NCI-H2171 treated with DMSO at 0.1 percent for 48 hours (cell line): ENCODE data around the gene BORCS8.

Experiments
- DNase-seq: peaks from one replicate; lab custom pipeline; 2025; lab: John Stamatoyannopoulos, UW

BORCS8 gene

GRCh38 chr19:19213426-19214158, 21.6 kb upstream of the BORCS8 start:
- no peak for DNase-seq

GRCh38 chr19:19212916-19213315, 21.0 kb upstream of the BORCS8 start:
- DNase-seq, result no peak

GRCh38 chr19:19211499-19212420, 19.8 kb upstream of the BORCS8 start, which contains the start of gene NCAN:
Gene NCAN (plus strand): TSS chr19:19211958. CDS start chr19:19216954, 4,996 bp downstream.
- DNase-seq, result no peak

GRCh38 chr19:19209372-19209771, 17.4 kb upstream of the BORCS8 start:
- DNase-seq, result peak; percentile 82

GRCh38 chr19:19207637-19208572, 16.0 kb upstream of the BORCS8 start:
- no peak for DNase-seq

GRCh38 chr19:19206938-19207337, 15.0 kb upstream of the BORCS8 start:
- no peak for DNase-seq

DNA sequence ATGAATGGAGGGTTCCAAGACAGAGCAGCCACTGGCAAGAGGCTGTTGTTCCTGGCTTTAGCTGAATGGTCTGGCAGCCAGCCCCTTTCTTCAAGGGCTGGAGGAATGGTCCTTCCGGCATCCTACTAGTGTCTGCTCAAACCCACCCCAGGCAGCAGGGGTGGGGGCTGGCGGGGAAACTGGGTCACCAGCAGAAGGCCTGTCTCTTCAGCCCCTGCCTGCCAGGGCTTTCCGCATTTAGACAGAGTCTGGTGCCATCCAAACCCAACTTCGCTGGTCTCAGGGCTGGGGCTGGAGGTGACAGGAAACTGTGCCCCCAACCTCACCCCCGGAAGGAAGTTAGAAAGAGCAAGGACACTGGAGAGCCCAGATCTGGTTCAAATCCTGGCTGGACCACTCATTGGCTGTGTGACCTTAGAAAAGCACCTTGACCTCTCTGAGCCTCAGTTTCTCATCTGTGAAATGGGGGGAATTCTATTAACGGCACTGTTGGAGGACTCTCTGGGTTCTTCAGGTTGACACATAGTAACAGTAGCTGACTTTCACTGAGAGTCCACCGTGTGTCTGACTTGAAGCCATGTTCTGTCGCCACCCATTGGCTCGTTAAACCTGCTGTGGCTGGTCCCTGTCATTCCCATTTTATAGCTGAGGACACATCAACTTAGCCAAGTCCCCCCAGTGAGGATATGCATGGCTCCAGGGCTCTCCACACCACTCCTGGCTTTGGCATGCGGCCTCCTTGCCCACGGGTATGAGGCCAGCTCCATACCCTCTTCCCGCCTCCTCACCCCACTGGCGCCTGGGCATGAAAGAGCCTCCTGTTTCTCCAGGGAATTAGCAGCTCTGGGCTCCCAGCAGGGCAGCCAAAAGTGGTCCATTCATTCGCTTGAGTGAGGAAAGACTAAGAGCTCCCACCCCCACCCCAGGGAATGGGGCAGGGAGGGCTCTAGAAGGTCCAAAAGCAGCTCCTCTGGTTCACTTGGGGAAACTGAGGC, 13.8 kb upstream of the BORCS8 start:
- no peak for DNase-seq

- no peak for DNase-seq
Observed at GRCh38 chr19:19204181-19204580, 12.2 kb upstream of the BORCS8 start.

DNA sequence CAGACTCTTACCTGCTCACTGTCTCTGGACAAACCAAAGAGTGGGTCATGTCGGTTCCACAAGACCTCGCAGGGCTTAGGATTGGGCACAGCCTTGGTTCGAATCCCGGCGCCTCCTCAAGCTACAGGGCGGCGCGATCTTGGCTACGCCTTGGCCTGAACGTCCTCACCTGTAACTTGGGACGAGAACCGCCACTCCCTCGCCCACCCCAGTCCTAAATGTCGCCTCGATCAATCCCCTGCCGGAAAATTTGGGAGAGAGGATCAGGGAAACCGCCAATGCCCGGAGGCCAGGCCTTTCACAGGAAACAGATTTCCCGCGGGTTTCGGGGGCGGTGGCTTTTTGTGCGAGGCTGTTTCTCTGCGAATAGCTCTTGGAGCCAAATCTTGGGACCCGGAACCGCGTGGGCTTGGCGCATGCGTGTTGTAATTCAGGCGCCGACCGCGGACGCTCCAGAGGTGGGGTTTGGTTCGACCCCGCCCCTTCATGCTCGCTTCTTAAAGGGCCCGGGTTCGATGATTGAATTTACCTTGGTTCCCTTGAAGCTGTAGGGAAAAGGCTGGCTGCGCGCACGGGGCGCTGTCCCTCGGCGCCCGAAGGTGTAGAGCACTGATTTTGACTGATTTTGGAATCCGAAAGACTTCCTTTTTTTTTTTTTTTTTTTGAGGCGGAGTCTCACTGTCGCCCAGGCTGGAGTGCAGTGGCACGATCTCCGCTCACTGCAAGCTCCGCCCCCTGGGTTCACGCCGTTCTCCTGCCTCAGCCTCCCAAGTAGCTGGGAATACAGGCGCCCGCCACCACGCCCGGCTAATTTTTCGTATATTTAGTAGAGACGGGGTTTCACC, 11.3 kb upstream of the BORCS8 start, which contains the start of gene NR2C2AP:
TSS of gene NR2C2AP (minus strand) at position 403 of the 845 bp plus-strand sequence. CDS start at position 49, 354 bp downstream.
- DNase-seq, result peak; percentile 88

DNA sequence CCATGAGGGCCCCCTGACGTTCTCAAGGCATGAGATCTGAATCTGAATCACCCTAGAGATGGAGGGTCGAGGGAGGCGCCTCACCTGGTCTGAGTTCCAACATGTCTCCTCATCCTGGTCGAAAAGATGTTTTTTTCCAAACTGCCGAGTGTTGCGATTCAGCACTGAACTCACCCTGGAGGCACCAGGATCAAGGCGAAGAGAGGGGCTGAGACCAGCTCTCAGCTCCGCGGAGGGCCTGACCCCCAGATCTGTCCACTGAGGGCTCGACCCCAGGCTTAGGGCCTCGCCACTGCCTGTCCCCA, 10.7 kb upstream of the BORCS8 start:
- no peak for DNase-seq

DNA sequence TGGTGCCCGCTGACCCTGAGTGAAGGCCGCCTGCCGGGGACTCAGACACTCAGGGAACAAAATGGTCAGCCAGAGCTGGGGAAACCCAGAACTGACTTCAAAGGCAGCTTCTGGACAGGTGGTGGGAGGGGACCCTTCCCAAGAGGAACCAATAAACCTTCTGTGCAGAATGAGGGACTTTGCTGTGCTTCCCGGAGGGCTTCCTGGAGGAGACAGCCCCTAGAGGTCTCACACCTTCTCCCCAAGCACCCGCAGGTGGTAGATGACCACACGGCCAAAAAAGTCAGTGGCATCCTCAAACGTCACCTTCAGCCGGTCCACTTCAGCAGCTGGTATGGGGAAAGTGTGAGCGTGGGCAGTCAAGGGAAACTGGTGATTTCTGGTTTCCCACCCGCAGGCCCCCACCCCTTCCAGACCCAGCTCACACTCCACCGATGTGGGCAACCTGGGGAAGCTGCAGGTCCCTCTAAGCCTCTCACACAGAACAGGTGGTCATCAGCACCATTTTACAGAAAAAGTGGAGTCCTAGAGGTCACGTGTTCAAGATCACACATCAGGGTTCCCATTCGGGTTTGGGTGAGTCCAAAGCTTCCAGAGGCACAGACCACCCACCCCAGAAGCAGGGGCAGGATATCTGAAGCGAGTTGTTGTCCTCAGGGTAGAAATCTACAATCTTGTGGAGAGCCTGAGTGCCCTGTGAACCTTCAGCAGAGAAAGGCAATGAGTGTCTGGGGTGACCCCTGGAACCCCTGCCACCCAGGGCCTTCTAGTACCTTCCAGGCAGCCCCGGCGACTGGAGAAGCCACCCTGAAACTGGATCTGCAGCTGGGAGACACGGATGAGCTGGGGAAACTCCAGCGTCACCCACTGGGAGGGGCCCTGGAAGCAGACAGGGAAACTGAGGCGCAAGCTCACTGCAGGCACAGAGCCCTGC, 10.0 kb upstream of the BORCS8 start:
- no peak for DNase-seq

GRCh38 chr19:19193926-19194325, 2.0 kb upstream of the BORCS8 start:
- DNase-seq, result no peak

- no peak for DNase-seq
Observed at GRCh38 chr19:19192910-19193423, 1.0 kb upstream of the BORCS8 start.

- DNase-seq, result no peak
Observed at GRCh38 chr19:19191768-19192077, 229 bp downstream of the BORCS8 start.

DNA sequence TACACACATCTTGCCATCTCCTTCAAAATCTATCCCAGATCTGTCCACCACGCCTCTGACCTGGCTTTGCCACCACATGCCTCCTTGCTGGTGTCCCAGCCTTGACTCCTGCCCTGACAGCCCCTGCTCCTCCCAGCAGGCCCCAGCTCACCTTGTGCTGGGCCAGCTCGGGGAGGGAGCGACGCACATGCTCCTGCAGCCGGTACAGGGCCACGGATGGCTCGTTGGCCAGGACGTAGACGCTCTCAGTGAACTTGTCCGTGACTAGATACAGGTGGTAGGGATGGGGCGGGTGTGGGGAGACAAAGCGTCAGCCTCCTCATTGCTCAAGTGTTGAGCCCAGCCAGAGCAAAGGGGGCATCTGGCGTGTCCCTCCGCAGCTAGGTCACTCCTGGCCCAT, 5.2 kb downstream of the BORCS8 start:
- no peak for DNase-seq

GRCh38 chr19:19185853-19186740, 5.9 kb downstream of the BORCS8 start:
- DNase-seq, result no peak

DNA sequence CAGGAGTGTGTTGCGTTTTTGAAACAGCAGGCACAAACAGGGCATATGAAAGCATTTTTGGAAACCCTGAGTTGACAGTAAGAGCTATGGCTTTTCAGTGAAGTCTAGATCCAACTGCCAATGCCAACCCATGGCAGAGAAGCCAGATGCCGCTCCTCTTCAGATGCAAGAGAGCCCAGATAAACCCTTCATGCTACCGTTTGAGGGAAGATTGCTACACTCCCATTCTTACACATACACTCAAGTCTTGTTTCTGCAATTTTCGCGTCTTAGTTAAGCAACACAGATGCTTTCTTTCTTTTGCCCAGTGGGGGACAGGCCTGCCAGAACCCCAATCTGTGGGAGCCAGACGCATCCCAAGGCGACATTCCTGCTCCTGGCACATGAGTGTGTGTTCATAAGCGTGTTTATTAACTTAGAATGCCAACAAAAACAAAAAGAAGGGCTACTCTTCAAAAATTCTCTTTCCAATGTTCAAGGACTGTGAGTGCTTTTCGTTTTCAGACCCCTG, 10.4 kb downstream of the BORCS8 start:
- no peak for DNase-seq
